ENCODE results near the gene AIM2.

AIM2 gene

DNA sequence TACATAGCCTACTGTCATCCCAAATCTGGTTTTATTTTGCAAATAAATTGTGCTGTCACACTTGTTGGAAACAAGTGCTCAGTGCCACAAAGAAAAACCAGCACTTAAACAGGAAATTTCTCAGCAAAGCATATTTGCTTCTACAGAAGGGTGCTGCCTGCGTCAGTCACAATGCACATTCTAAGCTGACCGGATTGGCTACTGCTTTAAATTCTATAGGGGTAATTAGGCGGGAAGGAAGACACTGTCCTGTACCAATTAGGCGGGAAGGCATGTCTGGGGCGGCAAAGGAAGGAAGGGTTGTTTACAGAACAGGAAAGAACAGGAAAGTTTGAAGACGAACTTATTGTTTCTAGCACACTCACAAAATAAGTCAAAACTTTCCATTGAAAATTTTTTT is 64.1 kb downstream of the AIM2 start:
- no peak for TF ChIP-seq CTCF (IDR thresholded peaks at IDR 0.05; ENCODE audit: control extremely low read depth, extremely low read depth, low read depth, missing control alignments)
- ChIA-PET CTCF (no interaction called here), POLR2A (no interaction called here)
- peak; percentile 23 for DNase-seq (ENCODE audit: extremely low spot score)

Data from GM10248 (cell line).